GM21528 (cell line): ENCODE measurements around the gene CADM1.

Experiments used
- ATAC-seq: cut with Tn5 transposase; IDR thresholded peaks from one replicate; pipeline ENCODE4 v1.9.1; 2021; ENCODE audit warnings: mild to moderate bottlenecking, moderate library complexity; ENCODE audit not compliant: unreplicated experiment, low FRiP score

Gene CADM1

GRCh38 chr11:115452241-115452640 is 52.0 kb downstream of the CADM1 start:
- ATAC-seq, result no peak

DNA sequence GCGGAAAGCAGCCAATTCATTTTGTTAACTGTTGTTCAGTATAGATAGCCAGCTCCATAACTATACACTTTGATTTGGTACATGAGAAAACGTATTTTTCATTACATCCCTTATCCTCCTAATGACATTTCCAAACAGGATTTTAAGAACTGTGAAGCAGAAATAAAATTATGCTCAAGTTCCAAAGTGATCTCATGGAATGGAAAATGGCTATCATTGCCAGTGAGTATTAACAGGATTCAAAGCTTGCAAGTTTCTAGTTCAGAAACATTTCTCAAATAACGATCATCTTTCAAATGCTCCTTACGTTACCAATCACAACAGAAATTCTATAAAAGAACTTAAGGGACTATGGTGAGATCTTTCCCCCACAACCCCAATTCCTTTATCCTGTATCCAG is 53.7 kb downstream of the CADM1 start:
- no peak for ATAC-seq

GRCh38 chr11:115447273-115447864 is 56.8 kb downstream of the CADM1 start:
- ATAC-seq, result no peak

- no peak for ATAC-seq
Observed at GRCh38 chr11:115446214-115446613, 58.0 kb downstream of the CADM1 start.

DNA sequence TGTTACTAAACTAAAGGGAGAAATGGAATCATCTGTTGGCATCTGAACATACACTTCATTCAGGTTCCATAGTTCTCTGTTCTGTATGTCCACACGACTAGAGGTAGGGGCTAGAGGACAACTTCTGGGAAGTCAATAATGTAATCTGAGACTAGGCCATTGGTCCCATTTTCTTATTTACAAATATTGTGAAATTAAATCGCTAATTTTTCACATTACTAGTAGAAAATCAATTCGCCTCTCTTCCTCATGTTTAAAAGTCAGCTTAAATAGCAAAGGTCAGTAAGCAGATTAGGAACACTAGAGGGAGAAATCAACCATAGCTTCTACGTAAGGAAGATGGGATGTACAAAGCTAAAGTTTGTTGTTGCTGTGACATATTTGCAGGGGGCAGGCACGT is 59.7 kb downstream of the CADM1 start:
- ATAC-seq, result no peak

- ATAC-seq, result no peak
Observed at GRCh38 chr11:115439969-115440540, 64.2 kb downstream of the CADM1 start.

GRCh38 chr11:115439385-115439784 is 64.8 kb downstream of the CADM1 start:
- no peak for ATAC-seq

GRCh38 chr11:115437902-115438575 is 66.2 kb downstream of the CADM1 start:
- no peak for ATAC-seq

GRCh38 chr11:115430345-115430744 is 73.9 kb downstream of the CADM1 start:
- ATAC-seq, result no peak

DNA sequence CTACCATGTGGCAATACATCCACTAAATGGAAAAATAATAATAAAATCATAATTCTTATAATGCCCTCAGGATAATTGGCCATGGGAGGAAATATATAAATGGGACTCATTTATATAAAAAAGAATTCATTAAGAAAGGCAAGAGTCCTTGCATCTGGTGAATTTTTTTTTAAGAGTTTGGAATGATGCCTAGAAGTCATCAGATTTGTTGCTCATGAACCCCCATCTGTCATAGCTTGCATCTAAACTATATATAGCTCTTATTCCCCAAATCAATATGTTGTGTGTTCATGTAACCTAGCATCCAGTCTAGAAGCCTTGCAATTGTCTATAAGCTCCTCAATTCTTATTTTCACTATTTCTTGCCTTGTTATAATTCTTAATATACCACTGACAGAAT is 75.9 kb downstream of the CADM1 start:
- no peak for ATAC-seq

- ATAC-seq, result no peak
Observed at GRCh38 chr11:115425816-115426215, 78.4 kb downstream of the CADM1 start.

DNA sequence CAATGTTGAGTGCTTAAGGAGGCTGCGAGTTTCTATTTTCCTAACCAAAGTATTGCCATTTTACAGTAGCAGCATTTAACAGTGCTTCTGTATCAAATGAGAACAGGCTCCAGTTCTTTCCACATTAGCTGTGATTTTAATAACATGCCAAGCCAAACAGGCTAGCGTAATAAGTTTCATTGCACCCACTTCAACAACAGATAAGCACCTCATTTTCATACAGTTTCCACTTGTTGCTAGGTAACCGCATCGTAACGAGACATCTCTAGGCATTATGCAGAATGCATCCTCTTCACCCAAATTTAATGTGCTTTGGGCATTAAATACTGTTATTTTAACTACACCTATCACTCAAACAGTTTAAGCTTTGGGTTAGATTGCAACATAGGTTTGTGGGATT is 79.0 kb downstream of the CADM1 start:
- ATAC-seq, result no peak

- no peak for ATAC-seq
Observed at GRCh38 chr11:115423728-115424459, 80.3 kb downstream of the CADM1 start.

DNA sequence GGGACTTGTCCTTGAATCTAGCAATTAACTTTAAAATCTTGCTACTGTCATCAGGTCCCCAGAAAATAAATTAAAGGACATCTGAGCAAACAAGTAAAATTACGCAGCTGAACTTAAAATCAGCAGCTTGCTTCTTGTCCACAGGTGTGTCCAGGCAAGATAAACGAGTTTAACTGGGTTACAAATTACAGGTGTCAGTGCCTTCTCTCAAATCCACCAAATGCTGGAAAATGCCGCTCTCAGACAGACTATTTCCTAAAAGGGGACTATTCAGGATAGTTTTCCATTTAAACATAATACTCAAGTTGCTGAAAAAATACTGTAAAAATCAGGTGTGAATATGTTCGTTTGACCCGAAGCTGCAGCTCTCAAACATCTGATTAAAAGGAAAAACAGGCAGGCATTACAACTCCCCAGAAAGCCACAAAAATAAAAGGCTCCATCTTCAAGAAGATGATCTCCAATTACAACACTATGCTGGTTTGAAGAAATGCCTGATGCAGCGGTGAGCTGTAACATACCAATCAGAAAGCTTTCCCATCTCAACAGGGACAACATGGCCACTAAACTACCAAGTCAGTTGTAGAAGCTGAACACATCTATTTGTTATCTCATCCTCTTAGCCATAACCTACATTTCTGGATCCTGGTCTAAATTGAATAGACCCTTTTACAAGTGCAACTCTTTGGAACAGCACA is 82.1 kb downstream of the CADM1 start:
- no peak for ATAC-seq

DNA sequence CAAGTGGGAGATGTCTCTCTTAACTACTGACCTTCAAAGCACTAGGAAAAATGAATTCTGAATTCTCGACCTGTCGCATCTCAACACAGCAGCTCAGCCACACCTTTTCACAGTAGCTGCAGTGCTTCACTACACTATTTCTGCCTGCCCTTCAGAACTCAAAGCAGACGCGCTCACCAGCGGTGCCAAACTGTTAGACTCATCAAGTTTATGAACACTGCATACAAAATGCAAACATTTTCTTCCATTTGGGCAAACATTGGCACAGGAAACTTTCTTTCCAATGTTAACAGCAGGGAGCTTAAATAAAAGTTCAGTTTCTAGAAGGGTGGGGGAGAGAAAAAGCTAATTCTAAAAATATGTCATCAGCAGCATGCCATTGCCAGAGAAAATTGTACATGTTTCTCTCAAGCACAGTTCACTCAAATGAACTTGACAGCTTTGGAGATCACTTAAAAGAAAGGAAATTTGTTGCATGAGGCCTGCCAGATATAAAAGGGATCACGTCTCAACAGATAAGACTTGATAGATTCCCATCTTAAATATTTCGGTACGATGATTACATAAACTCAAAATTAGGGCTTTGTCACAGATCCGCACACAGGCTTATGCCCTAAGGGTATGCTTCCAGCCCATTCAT is 82.7 kb downstream of the CADM1 start:
- ATAC-seq, result no peak

DNA sequence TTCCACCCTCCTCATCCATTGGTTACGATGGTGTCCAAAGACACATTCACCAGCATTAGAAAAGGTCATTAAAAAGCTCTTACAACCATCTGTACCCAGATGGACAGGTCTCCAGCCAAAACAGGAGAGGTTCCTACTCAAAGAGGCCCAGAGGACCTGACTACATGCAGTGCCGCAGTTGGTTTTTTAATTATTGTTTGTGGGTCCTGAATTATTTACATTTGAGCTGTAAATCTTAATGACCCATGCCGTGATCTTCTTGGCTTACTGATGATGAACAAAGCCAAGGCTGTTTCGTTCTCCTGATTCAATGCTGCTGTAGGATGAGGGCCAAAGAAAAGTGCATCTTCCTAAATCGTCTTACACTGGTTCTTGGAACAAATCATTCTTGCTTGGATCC is 83.7 kb downstream of the CADM1 start:
- no peak for ATAC-seq

DNA sequence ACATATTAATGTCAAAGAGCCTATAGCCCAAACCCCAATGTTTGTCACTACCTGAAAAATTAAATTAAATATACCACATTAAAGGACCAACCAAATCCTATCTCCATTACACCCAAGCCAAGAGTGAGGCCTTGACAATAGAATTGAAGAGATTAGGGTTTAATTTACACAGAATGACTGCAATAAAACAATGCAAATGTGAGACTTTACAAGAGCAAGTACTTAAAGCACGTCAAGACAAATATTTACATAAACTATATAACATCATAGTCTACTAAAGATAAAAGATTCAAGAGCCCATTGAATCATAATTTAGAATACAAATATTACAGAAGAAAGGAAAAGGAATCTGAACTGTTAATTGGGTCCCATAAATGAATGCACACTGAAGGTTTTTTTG is 85.6 kb downstream of the CADM1 start:
- no peak for ATAC-seq

DNA sequence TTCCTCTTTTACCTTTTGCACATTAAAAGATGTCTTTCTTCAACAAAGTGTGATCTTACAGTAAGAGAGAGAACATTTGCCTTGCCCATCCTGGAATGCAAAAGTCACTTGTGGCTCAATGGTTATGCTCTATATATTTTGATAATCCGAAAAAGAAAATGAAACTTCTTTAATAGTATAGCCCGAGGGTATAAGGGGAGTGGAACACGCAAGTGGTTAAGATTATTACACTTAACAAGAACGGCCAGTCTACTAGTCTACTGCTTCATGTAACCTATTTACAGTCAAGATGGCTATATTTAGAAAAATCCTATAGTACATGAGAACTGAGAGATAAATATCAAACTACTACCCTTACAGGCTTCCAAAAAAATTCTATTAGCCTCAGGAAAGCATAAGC is 86.1 kb downstream of the CADM1 start:
- ATAC-seq, result no peak

- no peak for ATAC-seq
Observed at GRCh38 chr11:115411120-115411519, 93.1 kb downstream of the CADM1 start.

DNA sequence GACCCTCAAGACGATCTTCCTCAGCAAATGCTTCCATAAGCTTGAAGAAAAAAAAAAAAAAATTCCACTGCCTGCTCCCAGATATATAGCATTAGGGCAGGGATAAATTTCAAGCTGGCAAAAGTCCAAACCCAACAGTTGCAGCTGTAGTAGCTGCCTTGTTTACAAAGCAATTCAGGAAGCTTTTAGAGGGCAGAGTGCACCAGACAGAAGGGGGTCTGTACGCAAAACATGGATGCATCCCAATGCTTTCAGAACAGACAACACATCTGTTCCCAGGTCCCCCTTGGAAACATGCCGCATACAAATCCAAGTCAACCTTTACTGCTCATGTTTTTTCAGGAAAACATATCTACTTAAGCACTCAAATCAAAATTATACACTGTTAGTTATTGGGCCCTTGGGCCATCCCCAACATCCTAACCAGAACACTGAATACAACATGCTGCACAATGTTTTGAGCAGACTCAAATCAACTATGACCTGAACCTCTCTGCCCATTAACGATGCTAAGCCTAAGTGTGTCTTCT is 94.5 kb downstream of the CADM1 start:
- no peak for ATAC-seq
